ENCODE results near the gene AQP7.

- TF ChIP-seq, protein P1, sequence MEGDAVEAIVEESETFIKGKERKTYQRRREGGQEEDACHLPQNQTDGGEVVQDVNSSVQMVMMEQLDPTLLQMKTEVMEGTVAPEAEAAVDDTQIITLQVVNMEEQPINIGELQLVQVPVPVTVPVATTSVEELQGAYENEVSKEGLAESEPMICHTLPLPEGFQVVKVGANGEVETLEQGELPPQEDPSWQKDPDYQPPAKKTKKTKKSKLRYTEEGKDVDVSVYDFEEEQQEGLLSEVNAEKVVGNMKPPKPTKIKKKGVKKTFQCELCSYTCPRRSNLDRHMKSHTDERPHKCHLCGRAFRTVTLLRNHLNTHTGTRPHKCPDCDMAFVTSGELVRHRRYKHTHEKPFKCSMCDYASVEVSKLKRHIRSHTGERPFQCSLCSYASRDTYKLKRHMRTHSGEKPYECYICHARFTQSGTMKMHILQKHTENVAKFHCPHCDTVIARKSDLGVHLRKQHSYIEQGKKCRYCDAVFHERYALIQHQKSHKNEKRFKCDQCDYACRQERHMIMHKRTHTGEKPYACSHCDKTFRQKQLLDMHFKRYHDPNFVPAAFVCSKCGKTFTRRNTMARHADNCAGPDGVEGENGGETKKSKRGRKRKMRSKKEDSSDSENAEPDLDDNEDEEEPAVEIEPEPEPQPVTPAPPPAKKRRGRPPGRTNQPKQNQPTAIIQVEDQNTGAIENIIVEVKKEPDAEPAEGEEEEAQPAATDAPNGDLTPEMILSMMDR (IDR thresholded peaks at IDR 0.05), result no peak
- TF ChIP-seq EZH2 (IDR thresholded peaks at IDR 0.05; ENCODE audit: borderline replicate concordance, insufficient read depth, low read depth, low read length, poor library complexity, severe bottlenecking), result no peak
Measured at GRCh38 chr9:33381231-33381791, 21.1 kb downstream of the AQP7 start.

Data from B cell (primary cell).